Progenitor cell of endocrine pancreas (in vitro differentiated cells): ENCODE data around the gene CCDC102A. TPM values are rescaled to one million over a fixed set of nuclear protein-coding genes. Genes with fewer than 3 reads are reported as not detected.

ENCODE experiments used
- DNase-seq: peaks from one replicate; pipeline ENCODE4 v3.0.0; 2021; ENCODE audit warnings: low spot score; ENCODE audit not compliant: unreplicated experiment
- H3K27ac Mint-ChIP-seq: 2 replicates; pipeline ENCODE4 v1.8.0; 2021; ENCODE audit warnings: mild to moderate bottlenecking, moderate library complexity, mixed read lengths
- H3K27me3 Mint-ChIP-seq: 2 replicates; pipeline ENCODE4 v1.8.0; 2021; ENCODE audit warnings: mixed read lengths
- H3K36me3 Mint-ChIP-seq: 2 replicates; pipeline ENCODE4 v1.8.0; 2022; ENCODE audit warnings: mixed read lengths; ENCODE audit not compliant: insufficient read depth
- H3K4me1 Mint-ChIP-seq: 2 replicates; pipeline ENCODE4 v1.8.0; 2021; ENCODE audit warnings: low read depth, mixed read lengths
- H3K4me3 Mint-ChIP-seq: 2 replicates; pipeline ENCODE4 v1.8.0; 2021; ENCODE audit warnings: low read depth, mild to moderate bottlenecking, moderate library complexity, mixed read lengths
- H3K9me3 Mint-ChIP-seq: 2 replicates; pipeline ENCODE4 v1.8.0; 2021; ENCODE audit warnings: low read depth, mixed read lengths
- CTCF ChIP-seq: fragments of 200-600 bp; sonication (generic); IDR thresholded peaks from one replicate; pipeline ENCODE4 v1.5.0; 2021; ENCODE audit warnings: antibody characterized with exemption, mild to moderate bottlenecking; ENCODE audit not compliant: unreplicated experiment
- total RNA-seq: library from RNA; stranded (reverse); gene quantifications from 2 replicates; pipeline ENCODE4 v1.2.1, GENCODE V29; 2021

Gene CCDC102A
- total RNA-seq, 1 donor from 2014 or later = 15.6 TPM

GRCh38 chr16:57479205-57479975 is 57.0 kb downstream of the CCDC102A start:
- Mint-ChIP-seq H3K9me3 (no peaks in the 10 kb centered on the region), H3K4me3 (peak overlapping the region; percentile 73), H3K27ac (no peak overlapping the region), H3K4me1 (peaks cover 27% of the 10 kb centered on the region), H3K27me3 (peaks cover 2% of the 10 kb centered on the region), H3K36me3 (peaks cover 3% of the 10 kb centered on the region)
- no peak for TF ChIP-seq CTCF
- no peak for DNase-seq

GRCh38 chr16:57478396-57479204 is 57.8 kb downstream of the CCDC102A start:
- no peaks in the 10 kb centered on the region for H3K9me3 Mint-ChIP-seq
- TF ChIP-seq CTCF = no peak
- peak overlapping the region; percentile 66 for H3K4me3 Mint-ChIP-seq
- DNase-seq = no peak
- H3K4me1 Mint-ChIP-seq = peaks cover 24% of the 10 kb centered on the region
- H3K36me3 Mint-ChIP-seq = peaks cover 3% of the 10 kb centered on the region
- peaks cover 2% of the 10 kb centered on the region for H3K27me3 Mint-ChIP-seq
- peak overlapping the region; percentile 70 for H3K27ac Mint-ChIP-seq

GRCh38 chr16:57477531-57478202 is 58.7 kb downstream of the CCDC102A start:
- no peak for DNase-seq
- Mint-ChIP-seq H3K27ac (no peak overlapping the region), H3K36me3 (peaks cover 3% of the 10 kb centered on the region)

GRCh38 chr16:57476546-57477410 is 59.6 kb downstream of the CCDC102A start:
- no peak for TF ChIP-seq CTCF
- Mint-ChIP-seq H3K4me3 (no peak overlapping the region), H3K27me3 (peaks cover 2% of the 10 kb centered on the region), H3K36me3 (peaks cover 6% of the 10 kb centered on the region), H3K27ac (no peak overlapping the region), H3K4me1 (peaks cover 35% of the 10 kb centered on the region), H3K9me3 (no peaks in the 10 kb centered on the region)
- no peak for DNase-seq

More at GRCh38 chr16:57477531-57478202, 58.7 kb downstream of the CCDC102A start:
- peaks cover 2% of the 10 kb centered on the region for H3K27me3 Mint-ChIP-seq
- no peak overlapping the region for H3K4me3 Mint-ChIP-seq
- H3K4me1 Mint-ChIP-seq = peaks cover 26% of the 10 kb centered on the region
- TF ChIP-seq CTCF = no peak
- H3K9me3 Mint-ChIP-seq = no peaks in the 10 kb centered on the region
